Heart right ventricle (tissue), 16 donors: ENCODE data around the gene TET2. TPM values are rescaled to one million over a fixed set of nuclear protein-coding genes. Genes with fewer than 3 reads are reported as not detected.

ENCODE experiments used
- ATAC-seq, 8 donors: fragments of 200-7000 bp; cut with Tn5 transposase; one replicate each; pipeline ENCODE4 v1.9.1; 2020; ENCODE audit warnings: mild to moderate bottlenecking in 8 of 8, moderate library complexity in 8 of 8, moderate number of reproducible peaks in 1 of 8
- DNase-seq, 2 donors: peaks; one replicate each; pipeline ENCODE4 v3.0.0-alpha.2; 2020
- H3K27ac ChIP-seq, 10 donors: fragments of 200-600 bp; sonication (generic) in 2 of 10; one replicate each; pipeline versions ENCODE4 v1.5.0 to v1.8.0; 2020 to 2022; ENCODE audit warnings: mild to moderate bottlenecking in 3 of 10
- H3K27me3 ChIP-seq, 7 donors: fragments of 200-600 bp; one replicate each; pipeline ENCODE4 v1.8.0; 2021 to 2022; ENCODE audit warnings: mild to moderate bottlenecking in 2 of 7
- H3K36me3 ChIP-seq, 9 donors: fragments of 200-600 bp; sonication (generic) in 1 of 9; one replicate each; pipeline versions ENCODE4 v1.5.0 to v1.8.0; 2020 to 2022; ENCODE audit warnings: mild to moderate bottlenecking in 2 of 9
- H3K4me1 ChIP-seq, 9 donors: fragments of 200-600 bp; sonication (generic) in 1 of 9; one replicate each; pipeline versions ENCODE4 v1.5.0 to v1.8.0; 2020 to 2022; ENCODE audit warnings: mild to moderate bottlenecking in 4 of 9
- H3K4me3 ChIP-seq, 10 donors: fragments of 200-600 bp; sonication (generic) in 2 of 10; one replicate each; pipeline versions ENCODE4 v1.5.0 to v1.8.0; 2020 to 2022; ENCODE audit warnings: mild to moderate bottlenecking in 7 of 10, moderate library complexity in 2 of 10
- H3K9me3 ChIP-seq, 11 donors: fragments of 200-600 bp in 10 of 11; sonication (generic) in 2 of 11; one replicate each; pipeline versions ENCODE4 v1.5.0 to v1.8.0; 2013 to 2022; ENCODE audit warnings: mild to moderate bottlenecking in 2 of 11, control low read depth in 1 of 11, moderate library complexity in 1 of 11
- CTCF ChIP-seq, 9 donors: fragments of 200-600 bp; sonication (generic) in 2 of 9; IDR thresholded peaks; one replicate each; pipeline versions ENCODE4 v1.5.0 to v1.8.0; 2021 to 2022; ENCODE audit warnings: antibody characterized with exemption in 9 of 9, mild to moderate bottlenecking in 5 of 9, moderate library complexity in 1 of 9
- WGBS, 2 donors: extraction: QIAGEN DNeasy Blood & Tissue Kit; methylation state at CpG; one replicate each; pipeline ENCODE4 v1.1.7; 2013; ENCODE audit warnings: inconsistent platforms in 1 of 2; 5-methylcytosine and 5-hydroxymethylcytosine counted together
- intact Hi-C, 10 donors: fragments of 100-400 bp; cut with DNase I; formaldehyde crosslinking; loops; one replicate each; pipeline versions ENCODE4 v1.11.1 to v1.14.2; 2022
- long read RNA-seq, 3 donors: library from polyadenylated mRNA; unstranded; transcript quantifications; one replicate each; pipeline ENCODE4 v2.0.0, GENCODE V29; 2020 to 2021
- polyA plus RNA-seq, 2 donors: library from polyadenylated mRNA; stranded (reverse); fragments of 200-250 nt; gene quantifications; one replicate each; pipeline ENCODE4 v1.2.3, GENCODE V29; 2013
- total RNA-seq, 10 donors: library from RNA; stranded (reverse); fragmentation: NEBNext Ultra II Directional in 3 of 10; extraction: Animal tissue kit (Norgen Biotek cat#: 25700) in 3 of 10; gene quantifications; one replicate each; pipeline versions ENCODE4 v1.2.1 to v1.2.4, GENCODE V29; 2021 to 2023
- donor health status: Arrhythmogenic right ventricular cardiomyopathy.
- donor health status: ischemic (EF 13 %, LVEDD 7.1; RV severe dilation, severe dysfunction).
- donor health status: healthy with polysubstance abuse.
- donor health status: DM: no; HTN: yes; CAD: no.
- donor health status: DM: no; HTN: no; CAD: no.
- donor health status: ischemic (EF 25% LVEDD 6.9; RV normal size, moderate dysfunction).
- donor health status: ischemic (EF 25% LVEDD 5.7; RV mildly dilated, moderate dysfunction).
- donor health status: healthy.
- donor health status: DM: yes; HTN: yes; CAD: no.
- donor health status: Ischemic cardiomyopathy.
- donor health status: ischemic (EF 35%, LVEDD 5.7; RV mildly dilated, moderate dysfunction).
- donor health status: nonischemic (EF 11% LVEDD 7.7; RV severe dilation, severe dysfunction).
- donor health status: DM: yes; HTN: yes; CAD: no.
- donor health status: PGD.
- donor health status: ischemic (EF 29% LVEDD 5.4; RV normal size, mild dysfunction).
- donor health status: nonischemic (EF 23%, LVEDD 6.1; RV moderate dilation, normal function).

The TET2 gene
- 10 to 100 TPM; 12.1 to 20.6 (median 17.0) TPM for total RNA-seq
- polyA plus RNA-seq, result 1 to 10 TPM; 1.4 to 3.9 TPM
- long read RNA-seq, donor 1, partial matches to known transcripts, result 1 of 5 reads
- long read RNA-seq, donor 1, other reads (novel, unspliced or antisense), result 4 of 5 reads
- long read RNA-seq, donor 2, partial matches to known transcripts, result 1 of 7 reads
- long read RNA-seq, donor 2, other reads (novel, unspliced or antisense), result 5 of 7 reads
- long read RNA-seq, donor 3, partial matches to known transcripts, result 16 of 18 reads
- long read RNA-seq, donor 3, other reads (novel, unspliced or antisense), result 2 of 18 reads

- peak in 1 of 9 donors; percentile 2 for TF ChIP-seq CTCF (IDR thresholded peaks at IDR 0.05)
- H3K4me3 ChIP-seq, result peak within 1 kb of the TSS; percentile 63 to 95 (median 85)
- H3K4me1 ChIP-seq, result peaks cover 0 to 47% (median 33%) of the 10 kb centered on the region in 9 donors
- peak within 1 kb of the TSS; percentile 69 to 97 (median 87) for H3K27ac ChIP-seq
- H3K27me3 ChIP-seq, result no peaks in the 10 kb centered on the region
- DNase-seq, result peak; percentile 79 to 83
- WGBS, 2 donors, result 0 to 1% methylated on average over 73 to 77 of the region's 77 CpGs
- H3K9me3 ChIP-seq, result no peaks in the 10 kb centered on the region
- H3K36me3 ChIP-seq, result no peaks in the 10 kb centered on the region
- intact Hi-C loops, result loop anchor here in 8 of 10 donors (2.0 to 10.0 kb wide), 12 partner anchors 36 to 568 kb away; partner anchors contain the start of genes GSTCD (in 2 of the 8) and INTS12 (in 2 of the 8)
- ATAC-seq, result peak; percentile 88 to 94 (median 90)
Observed at GRCh38 chr4:105146276-105147015, at the start of gene TET2. TET2 (plus strand) TSS chr4:105146876; CDS start chr4:105233943, 87,067 bp downstream.

GRCh38 chr4:105102016-105102415 is 44.7 kb upstream of the TET2 start:
- Histone ChIP-seq H3K36me3 (no peaks in the 10 kb centered on the region), H3K27me3 (no peaks in the 10 kb centered on the region), H3K9me3 (peaks cover 0 to 19% (median 0%) of the 10 kb centered on the region in 11 donors), H3K4me1 (peaks cover 0 to 9% (median 0%) of the 10 kb centered on the region in 9 donors), H3K4me3 (no peak overlapping the region), H3K27ac (no peak overlapping the region)
- DNase-seq (no peak), ATAC-seq (no peak)
- intact Hi-C loops, result no loop called here
- no peak for TF ChIP-seq CTCF (IDR thresholded peaks at IDR 0.05)

GRCh38 chr4:105106426-105106825 is 40.2 kb upstream of the TET2 start:
- intact Hi-C loops, result no loop called here
- Histone ChIP-seq H3K4me3 (no peak overlapping the region), H3K27ac (peak overlapping the region in 1 of 10 donors; percentile 76), H3K36me3 (no peaks in the 10 kb centered on the region), H3K27me3 (no peaks in the 10 kb centered on the region), H3K9me3 (no peaks in the 10 kb centered on the region), H3K4me1 (peaks cover 0 to 15% (median 0%) of the 10 kb centered on the region in 9 donors)
- DNase-seq (no peak), ATAC-seq (no peak)
- no peak for TF ChIP-seq CTCF (IDR thresholded peaks at IDR 0.05)

GRCh38 chr4:105107095-105107856 is 39.4 kb upstream of the TET2 start:
- H3K36me3 ChIP-seq, result no peaks in the 10 kb centered on the region
- DNase-seq, result no peak
- TF ChIP-seq CTCF (IDR thresholded peaks at IDR 0.05), result no peak
- 87 to 94% methylated on average over 5 of the region's 5 CpGs for WGBS, 2 donors
- ATAC-seq, result peak in 2 of 8 donors; percentile 62 to 71
- no peaks in the 10 kb centered on the region for H3K27me3 ChIP-seq
- H3K27ac ChIP-seq, result peak overlapping the region in 1 of 10 donors; percentile 76
- no peaks in the 10 kb centered on the region for H3K9me3 ChIP-seq
- H3K4me1 ChIP-seq, result peaks cover 0 to 15% (median 0%) of the 10 kb centered on the region in 9 donors
- H3K4me3 ChIP-seq, result no peak overlapping the region
- intact Hi-C loops, result no loop called here
